Left ventricle myocardium superior (tissue), 1 donor: ENCODE data around the gene SARM1. TPM values are rescaled to one million over a fixed set of nuclear protein-coding genes. Genes with fewer than 3 reads are reported as not detected.

Source experiments
- ATAC-seq: fragments of 200-7000 bp; cut with Tn5 transposase; one replicate; pipeline ENCODE4 v1.9.1; 2020; ENCODE audit warnings: mild to moderate bottlenecking, moderate library complexity
- DNase-seq: peaks from one replicate; pipeline ENCODE4 v3.0.0-alpha.2; 2020
- intact Hi-C: fragments of 100-400 bp; cut with micrococcal nuclease; formaldehyde crosslinking; loops from one replicate; pipeline ENCODE4 v1.11.0; 2022
- long read RNA-seq: library from polyadenylated mRNA; unstranded; transcript quantifications from one replicate; pipeline ENCODE4 v2.0.0, GENCODE V29; 2021
- total RNA-seq: library from RNA; stranded (reverse); fragmentation: NEBNext Ultra II Directional; extraction: Animal tissue kit (Norgen Biotek cat#: 25700); gene quantifications from one replicate; pipeline ENCODE4 v1.2.1, GENCODE V29; 2021
- donor health status: DM: no; HTN: yes; CAD: no; lungs with severe emphysema.

The SARM1 gene
- total RNA-seq, result 4.2 TPM
- long read RNA-seq, full-length matches to known transcripts, result 2 of 5 reads
- long read RNA-seq, partial matches to known transcripts, result 0 of 5 reads
- long read RNA-seq, other reads (novel, unspliced or antisense), result 3 of 5 reads

- intact Hi-C loops, result no loop called here
- ATAC-seq (peak; percentile 91), DNase-seq (peak; percentile 92)
Measured at GRCh38 chr17:28371245-28372202, at the start of gene SARM1. Gene SARM1 (plus strand): TSS chr17:28371694. CDS start chr17:28372033, 339 bp downstream.

- no peak for ATAC-seq
Measured at GRCh38 chr17:28324267-28324745, 47.2 kb upstream of the SARM1 start.

DNA sequence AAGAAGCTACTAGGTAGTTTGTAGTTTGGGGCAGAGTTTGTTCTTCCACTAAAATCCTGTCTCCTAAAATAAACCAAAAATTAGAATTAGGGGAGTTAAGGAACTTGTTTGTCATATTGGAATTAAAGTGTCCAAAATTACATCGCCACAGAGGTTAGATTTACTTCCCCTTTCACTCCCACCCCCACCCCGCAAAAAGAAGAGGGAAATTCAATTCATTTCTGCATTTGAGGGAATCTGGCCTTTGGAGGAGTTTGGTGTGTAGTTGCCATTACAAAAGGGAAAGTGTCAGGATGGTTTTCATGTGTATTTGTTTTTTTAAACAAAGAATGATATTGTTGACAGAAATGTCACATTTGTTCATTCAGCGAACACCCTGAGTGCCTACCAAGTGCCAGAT is 46.7 kb upstream of the SARM1 start:
- intact Hi-C loops, result no loop called here
- ATAC-seq (no peak), DNase-seq (no peak)

More at GRCh38 chr17:28324267-28324745, 47.2 kb upstream of the SARM1 start:
- DNase-seq, result no peak
- intact Hi-C loops, result no loop called here

- intact Hi-C loops, result no loop called here
- no peak for ATAC-seq
- no peak for DNase-seq
Measured at GRCh38 chr17:28325211-28325610, 46.3 kb upstream of the SARM1 start.

GRCh38 chr17:28326114-28326513 is 45.4 kb upstream of the SARM1 start:
- no peak for ATAC-seq
- DNase-seq, result no peak

GRCh38 chr17:28327031-28327607 is 44.4 kb upstream of the SARM1 start:
- DNase-seq (no peak), ATAC-seq (no peak)
- intact Hi-C loops, result no loop called here

More at GRCh38 chr17:28326114-28326513, 45.4 kb upstream of the SARM1 start:
- intact Hi-C loops, result no loop called here

GRCh38 chr17:28327709-28328108 is 43.8 kb upstream of the SARM1 start:
- ATAC-seq (no peak), DNase-seq (no peak)
- intact Hi-C loops, result no loop called here

GRCh38 chr17:28328325-28328724 is 43.2 kb upstream of the SARM1 start:
- DNase-seq, result no peak
- ATAC-seq, result no peak
- intact Hi-C loops, result no loop called here

- DNase-seq (no peak), ATAC-seq (no peak)
- intact Hi-C loops, result no loop called here
Measured at GRCh38 chr17:28330671-28331070, 40.8 kb upstream of the SARM1 start.

DNA sequence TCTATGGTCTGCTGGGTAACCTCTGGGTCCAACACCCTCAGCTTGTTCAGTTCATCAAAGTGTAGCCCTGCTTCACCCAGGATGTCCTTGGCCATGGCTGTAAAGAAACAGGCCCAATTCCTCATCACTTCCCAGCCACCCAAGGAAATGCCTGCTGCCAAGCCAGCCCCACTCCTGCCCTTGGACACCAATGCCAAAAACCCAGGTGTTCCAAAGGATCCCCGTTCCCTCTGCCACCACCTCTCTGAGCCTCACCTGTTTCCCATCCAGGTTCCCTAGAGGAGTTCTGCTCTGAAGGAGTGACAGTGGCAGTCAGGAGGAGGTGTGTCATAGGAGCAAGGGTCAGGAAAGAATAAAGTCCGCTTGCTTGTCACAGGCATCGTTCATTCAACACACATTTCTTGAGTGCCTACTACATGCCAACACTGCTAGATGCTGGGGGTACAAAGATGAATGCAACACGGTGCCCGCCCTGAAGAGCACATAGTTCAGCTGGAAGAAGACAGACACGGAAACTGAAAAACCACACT is 39.5 kb upstream of the SARM1 start:
- DNase-seq (no peak), ATAC-seq (no peak)
- intact Hi-C loops, result no loop called here

DNA sequence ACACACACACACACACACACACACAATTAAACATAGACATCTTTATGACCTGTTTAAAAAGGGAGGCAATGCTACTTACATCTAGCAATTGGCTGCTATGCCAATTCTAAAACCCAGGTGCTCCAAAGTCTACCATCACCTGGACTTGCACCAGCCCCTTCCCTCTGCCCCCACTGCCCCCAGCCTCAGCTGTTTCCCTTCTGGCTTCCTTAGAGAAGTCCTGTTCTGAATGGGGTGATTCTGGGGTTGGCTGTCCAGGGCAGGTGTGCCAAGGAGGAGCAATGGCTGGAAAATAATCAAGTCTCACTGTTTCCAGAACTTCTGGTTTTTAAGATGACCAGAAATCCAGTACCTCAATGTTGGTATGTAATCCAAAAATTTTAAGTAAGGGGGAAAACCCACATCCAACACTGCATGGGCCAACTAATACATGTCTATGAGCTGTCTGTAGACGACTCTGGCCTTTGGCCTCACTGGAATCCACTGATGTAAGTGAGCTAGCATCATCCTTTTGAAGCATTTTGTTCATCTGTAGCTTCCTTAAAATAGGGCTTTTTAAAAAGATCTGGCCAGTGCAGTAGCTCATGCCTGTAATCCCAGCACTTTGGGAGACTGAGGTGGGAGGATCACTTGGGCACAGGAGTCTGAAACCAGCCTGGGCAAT is 38.3 kb upstream of the SARM1 start:
- ATAC-seq, result no peak
- no peak for DNase-seq
- intact Hi-C loops, result no loop called here

GRCh38 chr17:28334171-28334570 is 37.3 kb upstream of the SARM1 start:
- DNase-seq (no peak), ATAC-seq (no peak)
- intact Hi-C loops, result no loop called here

GRCh38 chr17:28334666-28335200 is 36.8 kb upstream of the SARM1 start:
- intact Hi-C loops, result no loop called here
- ATAC-seq (no peak), DNase-seq (no peak)

DNA sequence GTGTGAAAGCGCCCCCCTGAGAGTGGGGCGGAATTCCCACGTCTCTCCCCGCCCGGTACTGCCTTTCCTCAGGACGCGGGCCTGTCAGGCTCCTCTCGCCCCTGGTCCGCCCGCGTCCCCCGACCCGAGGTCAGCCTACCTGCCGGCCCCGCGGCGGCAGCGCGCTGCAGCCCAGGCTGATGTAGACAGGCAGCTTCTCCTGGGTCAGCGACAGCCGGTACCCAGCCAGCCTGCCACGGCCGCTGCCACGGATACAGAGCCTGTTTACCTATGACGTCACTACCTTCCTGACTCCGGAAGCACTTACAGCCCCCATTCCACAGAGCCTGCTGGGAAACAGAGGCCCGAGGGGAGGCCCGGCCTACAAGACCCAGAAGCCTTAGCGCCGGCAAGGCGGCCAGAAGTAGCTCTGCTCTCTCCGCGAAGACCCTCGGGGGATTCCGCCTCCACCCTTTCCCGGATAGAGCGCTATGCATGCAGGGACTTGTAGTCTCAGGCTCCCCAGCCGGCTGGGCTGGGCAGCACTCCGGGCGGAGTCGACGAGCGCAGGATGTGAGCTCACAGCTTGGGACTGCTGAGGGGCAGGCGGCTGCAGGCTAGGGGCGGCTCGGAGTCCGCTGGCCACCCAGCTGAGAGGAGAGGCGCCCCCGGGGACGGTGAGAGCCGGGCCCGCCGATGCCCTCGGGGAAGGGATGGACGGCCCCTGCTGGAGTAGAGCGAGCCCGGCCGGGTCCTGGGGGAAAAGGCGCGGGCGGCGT is 36.1 kb upstream of the SARM1 start, which contains the start of the genes IFT20 and TNFAIP1:
Gene IFT20, minus strand, starts transcription at position 272 of the 758 bp plus-strand sequence. CDS start 3,487 bp downstream, outside the sequence.
Gene TNFAIP1, plus strand, starts transcription at position 561 of the 758 bp plus-strand sequence. CDS start 3,761 bp downstream, outside the sequence.
- intact Hi-C loops, result no loop called here
- peak; percentile 99 for DNase-seq
- peak; percentile 97 for ATAC-seq

DNA sequence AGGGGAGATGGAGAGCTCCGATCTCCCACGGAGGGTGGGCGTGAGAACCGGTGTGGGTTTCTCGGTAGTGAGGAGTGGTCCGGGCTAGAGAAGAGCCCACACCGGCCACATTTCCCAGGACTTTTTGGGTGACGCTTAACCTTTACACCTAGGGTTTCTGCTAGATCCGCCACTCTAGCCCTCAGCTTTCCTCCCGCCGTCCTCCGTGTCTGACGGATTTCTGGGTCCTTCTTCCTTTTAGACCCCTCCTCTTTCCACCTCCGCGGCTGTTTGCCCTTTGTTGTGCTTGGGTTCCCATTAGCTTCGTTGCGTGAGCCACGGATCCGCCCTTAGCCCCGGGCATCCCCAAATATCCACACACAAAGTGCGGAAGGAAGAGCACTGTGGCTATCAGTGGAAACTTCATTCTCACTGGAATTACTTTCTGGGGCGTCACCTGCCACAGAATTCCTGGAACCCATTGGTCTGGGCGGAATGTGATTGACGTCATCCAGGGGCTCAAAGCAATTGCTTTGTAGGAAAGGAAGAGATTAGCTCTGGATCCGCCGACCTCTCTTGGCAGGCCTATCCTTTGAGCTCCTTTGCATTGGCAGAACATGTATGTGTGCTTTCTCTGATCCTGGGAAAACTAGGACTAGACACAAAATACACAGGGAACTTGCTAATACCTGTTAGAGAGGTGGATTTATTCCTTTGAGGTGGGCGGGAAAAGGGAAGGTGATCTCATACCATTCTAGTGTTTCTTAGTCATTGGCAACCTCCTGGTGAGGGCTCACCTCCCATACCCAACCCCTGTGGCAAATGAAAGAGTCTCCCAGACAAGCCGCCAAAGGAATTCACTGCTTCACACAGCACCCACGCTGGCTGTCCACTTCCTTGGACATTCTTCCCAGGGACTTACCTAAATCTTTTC is 35.3 kb upstream of the SARM1 start:
- intact Hi-C loops, result no loop called here
- ATAC-seq (peak; percentile 28), DNase-seq (peak; percentile 48)

DNA sequence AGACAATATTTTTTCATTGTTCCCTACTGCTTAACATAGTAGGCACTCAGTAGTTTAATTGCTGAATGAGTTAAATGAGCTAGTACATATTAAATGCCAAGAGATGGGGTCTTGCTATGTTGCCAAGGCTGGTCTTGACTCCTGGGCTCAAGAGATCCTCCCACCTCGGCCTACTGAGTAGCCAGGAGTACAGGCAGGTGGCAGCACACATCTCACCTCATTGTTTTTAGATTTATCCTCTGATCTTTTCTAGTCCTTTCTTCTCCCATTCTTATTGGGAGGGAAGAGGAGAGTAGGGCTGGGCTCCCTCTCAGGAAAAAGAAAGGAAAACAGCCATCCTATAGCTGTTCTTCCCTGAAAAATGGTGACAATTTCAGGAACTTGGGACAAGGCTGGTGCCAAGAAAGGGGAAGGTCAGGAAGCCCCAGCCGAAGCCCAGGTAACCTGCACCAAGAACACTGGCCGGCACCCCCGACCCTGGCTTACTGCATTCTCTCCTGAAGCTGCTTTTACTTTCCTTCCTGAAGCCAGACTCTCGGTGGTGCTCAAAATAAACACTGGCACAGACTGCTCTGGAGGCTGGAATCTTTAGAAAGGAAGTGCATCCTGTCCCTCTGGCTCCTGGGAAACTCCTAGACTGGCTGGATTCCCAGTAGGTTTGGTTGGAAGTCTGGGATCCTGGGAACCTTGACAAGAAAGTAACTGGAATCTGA is 33.3 kb upstream of the SARM1 start:
- intact Hi-C loops, result no loop called here
- DNase-seq (no peak), ATAC-seq (no peak)
